Stimulated activated CD4-positive, alpha-beta T cell treated with anti-CD3 and anti-CD28 coated beads, Interleukin-4, amount 100 ng/mL, for 48 hours (primary cell): ENCODE data around the gene RPAP2.
"Not testable (repeated sequence)": the region's sequence is repeated elsewhere in the genome, so short reads cannot be mapped to it uniquely, and the experiment has no call there.

Experiments used
- DNase-seq, 2 donors: peaks; one replicate each; pipeline ENCODE4 v3.0.0-alpha.2; 2020; ENCODE audit warnings: low read depth in 2 of 2

Gene RPAP2

DNA sequence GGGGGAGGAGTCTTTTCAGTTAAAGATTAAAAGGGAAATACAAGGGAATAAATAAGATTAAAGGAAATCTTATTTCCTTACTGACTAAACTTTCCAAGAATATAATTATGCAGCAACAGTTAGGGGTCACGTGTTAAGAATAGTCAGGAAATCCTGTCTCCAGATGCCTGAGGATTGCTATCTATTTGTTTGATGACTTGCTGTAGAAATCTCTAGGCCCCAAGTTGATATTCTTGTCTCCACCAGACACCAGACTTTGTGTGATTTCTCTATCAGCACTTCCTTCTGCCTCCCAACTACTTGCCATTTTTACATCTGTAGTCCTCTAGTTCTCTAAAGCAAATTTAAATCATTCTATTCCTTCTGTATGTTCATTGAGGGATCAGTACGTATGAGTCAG, 77.5 kb downstream of the RPAP2 start:
- DNase-seq: no peak

DNA sequence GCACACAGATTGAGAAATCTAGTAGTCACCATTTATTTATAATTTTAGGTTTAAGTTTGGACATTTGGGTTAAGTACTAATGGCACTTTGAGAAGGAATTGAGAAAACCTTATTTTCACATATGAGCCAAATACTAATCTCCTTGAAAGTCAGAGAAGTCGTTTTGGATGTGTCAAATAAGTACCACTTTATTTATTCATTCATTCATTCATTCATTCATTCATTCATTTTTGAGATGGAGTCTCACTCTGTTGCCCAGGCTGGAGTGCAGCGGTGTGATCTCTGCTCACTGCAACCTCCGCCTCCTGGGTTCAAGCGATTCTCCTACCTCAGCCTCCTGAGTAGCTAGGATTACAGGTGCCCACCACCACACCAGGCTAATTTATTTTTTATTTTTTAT, 79.1 kb downstream of the RPAP2 start:
- DNase-seq: not testable (repeated sequence)

DNA sequence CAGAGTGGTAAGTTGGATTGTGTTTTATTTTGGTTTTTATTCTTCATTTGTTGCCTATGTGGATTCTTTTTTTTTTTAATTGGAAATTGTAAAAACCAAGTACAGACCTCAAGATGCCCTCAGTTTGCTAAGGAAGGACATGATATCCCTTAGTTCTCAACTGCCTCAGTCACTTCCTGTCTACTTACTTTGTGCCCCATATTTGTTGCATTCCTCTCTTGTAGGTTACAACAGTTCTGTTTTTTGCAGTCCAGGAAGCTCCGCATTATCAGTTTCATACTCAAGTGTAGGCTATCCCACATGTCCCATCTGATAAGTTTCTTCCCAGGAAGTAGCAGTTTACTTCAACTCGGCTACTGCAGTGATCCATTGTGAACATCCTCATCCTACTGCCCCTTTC, 82.0 kb downstream of the RPAP2 start:
- DNase-seq: no peak

DNA sequence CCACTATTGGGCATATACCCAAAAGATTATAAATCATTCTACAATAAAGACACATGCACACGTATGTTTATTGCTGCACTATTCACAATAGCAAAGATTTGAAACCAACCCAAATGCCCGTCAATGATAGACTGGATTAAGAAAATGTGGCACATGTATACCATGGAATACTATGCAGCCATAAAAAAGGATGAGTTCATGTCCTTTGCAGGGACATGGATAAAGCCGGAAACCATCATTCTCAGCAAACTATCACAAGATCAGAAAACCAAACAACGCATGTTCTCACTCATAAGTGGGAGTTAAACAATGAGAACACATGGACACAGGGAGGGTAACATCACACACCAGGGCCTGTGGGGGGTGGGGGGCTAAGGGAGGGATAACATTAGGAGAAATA, 95.1 kb downstream of the RPAP2 start:
- DNase-seq: not testable (repeated sequence)

- DNase-seq: no peak
These were observed 99.7 kb downstream of the RPAP2 start for GRCh38 chr1:92398519-92398918.

DNA sequence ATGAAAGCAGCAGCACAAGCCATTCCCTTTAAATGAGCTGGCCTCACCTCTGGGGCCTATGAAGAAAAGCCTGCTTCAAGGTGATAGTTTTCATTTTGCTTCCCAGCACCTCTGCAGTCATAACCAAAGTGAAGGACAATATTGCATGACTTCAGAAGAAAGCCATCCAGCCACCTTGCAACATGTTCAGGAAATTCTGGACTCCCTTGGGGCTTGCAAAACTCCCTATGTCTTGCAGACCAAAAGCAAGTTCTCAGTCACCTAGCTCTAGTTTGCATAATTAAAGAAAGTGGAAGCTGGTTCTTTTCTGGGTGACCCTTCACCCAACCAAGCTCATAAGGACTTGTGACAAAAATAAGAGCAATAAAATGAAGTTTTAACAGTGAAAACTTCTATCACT, 100.2 kb downstream of the RPAP2 start:
- DNase-seq: no peak

- DNase-seq: no peak
These were observed 105.8 kb downstream of the RPAP2 start for GRCh38 chr1:92404661-92405060.

GRCh38 chr1:92408825-92409224, 110.0 kb downstream of the RPAP2 start:
- no peak for DNase-seq

DNA sequence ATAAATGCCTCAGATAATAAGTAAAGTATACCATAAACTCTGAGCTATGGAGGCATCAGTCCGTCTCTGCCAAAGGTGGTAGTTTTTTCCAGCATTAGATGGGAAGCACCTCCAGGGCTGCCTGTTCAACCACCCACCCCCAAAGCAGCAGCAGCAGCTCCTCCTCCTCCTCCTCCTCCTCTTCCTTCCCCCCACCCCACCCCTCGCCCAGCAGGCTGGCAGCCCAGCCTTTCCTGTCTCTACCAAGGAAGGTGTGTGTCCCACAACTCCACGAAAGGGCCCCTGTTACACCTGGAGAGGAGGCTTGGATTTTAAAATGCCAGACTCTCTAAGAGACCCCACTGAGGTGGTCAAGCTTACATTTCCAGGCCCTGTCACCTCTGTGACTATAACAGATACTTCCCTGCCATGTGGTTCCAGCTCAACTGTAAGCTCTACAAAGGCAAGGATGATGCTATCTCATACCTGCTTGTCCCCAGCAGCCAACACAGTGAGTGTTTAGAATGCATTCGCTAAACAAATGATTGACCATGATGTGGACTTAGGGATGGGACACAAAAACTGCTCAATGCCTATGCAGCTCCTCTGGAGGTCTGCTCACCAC, 111.2 kb downstream of the RPAP2 start:
- DNase-seq: no peak

- peak; percentile 3 to 12 for DNase-seq
These were observed 111.8 kb downstream of the RPAP2 start for GRCh38 chr1:92410706-92411105.

DNA sequence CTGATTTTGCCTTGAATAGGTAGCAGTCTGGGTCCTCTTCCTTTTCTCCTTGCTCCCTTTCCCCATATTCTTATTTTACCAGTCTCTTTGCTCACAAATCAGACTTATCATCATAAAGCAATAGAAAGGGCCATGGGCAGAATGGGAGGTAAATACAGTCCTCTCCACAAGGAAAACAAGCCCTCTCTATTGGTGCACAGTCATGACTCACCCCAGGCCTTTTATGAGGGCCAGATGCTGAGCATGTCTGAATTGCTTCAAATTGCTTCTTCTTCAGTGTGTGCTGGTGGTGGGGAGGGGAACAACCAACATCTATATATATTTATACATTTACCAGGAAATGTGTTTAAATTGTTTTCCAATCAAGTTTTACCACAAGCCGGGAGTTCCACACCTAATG, 112.7 kb downstream of the RPAP2 start:
- no peak for DNase-seq

DNA sequence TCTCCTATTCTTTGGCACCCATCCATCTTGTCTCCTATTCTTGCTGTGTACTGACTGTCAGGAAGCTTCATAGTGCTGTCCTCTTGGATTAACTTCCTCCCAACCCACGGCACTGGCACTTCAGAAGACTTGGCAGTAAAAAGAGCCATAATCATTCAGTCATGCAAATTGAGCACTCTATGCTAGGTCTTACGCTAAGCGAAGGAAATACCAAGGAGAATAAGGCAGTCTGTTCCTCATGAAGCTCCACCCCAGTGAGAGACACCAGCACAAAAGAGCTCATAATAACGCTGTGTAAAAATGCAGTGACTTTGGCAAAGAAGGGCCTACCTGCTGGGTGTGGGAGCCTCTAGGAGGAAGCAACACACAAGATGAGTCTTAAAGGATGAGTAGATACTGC, 120.8 kb downstream of the RPAP2 start:
- DNase-seq: no peak

- no peak for DNase-seq
These were observed 125.5 kb downstream of the RPAP2 start for GRCh38 chr1:92424381-92424780.

DNA sequence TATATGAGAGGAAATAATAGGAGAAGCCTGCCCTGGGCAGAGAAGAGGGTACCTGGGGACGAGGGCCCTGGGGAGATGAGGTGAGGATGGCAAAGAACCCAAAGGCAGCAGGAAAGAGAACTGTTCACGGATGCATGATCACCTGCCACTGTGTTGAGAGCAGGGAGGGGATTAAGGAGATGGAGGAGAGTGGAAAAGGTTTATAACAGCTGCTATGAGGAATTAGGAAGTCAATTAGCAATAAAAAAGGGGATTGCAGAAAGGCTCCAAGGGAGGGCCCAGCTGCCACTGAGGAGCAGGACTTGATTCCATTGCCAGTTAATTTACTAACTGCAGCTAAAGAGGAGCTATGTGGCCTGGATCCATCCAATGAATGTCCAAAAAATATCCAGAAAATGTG, 126.8 kb downstream of the RPAP2 start:
- no peak for DNase-seq

GRCh38 chr1:92430030-92430429, 131.2 kb downstream of the RPAP2 start:
- no peak for DNase-seq

DNA sequence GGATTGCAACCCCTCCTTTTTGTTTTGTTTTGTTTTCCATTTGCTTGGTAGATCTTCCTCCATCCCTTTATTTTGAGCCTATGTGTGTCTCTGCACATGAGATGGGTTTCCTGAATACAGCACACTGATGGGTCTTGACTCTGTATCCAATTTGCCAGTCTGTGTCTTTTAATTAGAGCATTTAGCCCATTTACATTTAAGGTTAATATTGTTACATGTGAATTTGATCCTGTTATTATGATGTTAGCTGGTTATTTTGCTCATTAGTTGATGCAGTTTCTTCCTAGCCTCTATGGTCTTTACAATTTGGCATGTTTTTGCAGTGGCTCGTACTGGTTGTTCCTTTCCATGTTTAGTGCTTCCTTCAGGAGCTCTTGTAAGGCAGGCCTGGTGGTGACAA, 135.7 kb downstream of the RPAP2 start:
- not testable (repeated sequence) for DNase-seq

- DNase-seq: no peak
These were observed 140.4 kb downstream of the RPAP2 start for GRCh38 chr1:92439291-92439690.

DNA sequence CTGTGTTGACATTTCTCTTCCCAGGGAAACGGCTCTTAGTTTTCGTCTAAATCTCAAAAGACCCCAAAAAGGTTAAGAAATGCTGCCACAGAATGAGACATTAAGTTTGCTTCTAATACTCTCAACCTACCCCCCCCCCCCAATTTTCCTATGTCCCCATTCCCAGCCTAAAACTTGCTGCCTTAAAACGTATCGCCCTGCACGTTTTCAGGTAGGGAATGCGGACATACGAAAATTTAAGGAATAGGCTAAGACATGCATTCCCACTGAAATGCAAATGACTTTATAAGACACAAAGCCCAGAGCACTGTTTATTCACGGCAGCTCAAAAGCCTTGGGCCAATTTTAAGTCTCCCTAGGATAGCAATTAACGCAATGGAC, 142.4 kb downstream of the RPAP2 start:
- DNase-seq: no peak

DNA sequence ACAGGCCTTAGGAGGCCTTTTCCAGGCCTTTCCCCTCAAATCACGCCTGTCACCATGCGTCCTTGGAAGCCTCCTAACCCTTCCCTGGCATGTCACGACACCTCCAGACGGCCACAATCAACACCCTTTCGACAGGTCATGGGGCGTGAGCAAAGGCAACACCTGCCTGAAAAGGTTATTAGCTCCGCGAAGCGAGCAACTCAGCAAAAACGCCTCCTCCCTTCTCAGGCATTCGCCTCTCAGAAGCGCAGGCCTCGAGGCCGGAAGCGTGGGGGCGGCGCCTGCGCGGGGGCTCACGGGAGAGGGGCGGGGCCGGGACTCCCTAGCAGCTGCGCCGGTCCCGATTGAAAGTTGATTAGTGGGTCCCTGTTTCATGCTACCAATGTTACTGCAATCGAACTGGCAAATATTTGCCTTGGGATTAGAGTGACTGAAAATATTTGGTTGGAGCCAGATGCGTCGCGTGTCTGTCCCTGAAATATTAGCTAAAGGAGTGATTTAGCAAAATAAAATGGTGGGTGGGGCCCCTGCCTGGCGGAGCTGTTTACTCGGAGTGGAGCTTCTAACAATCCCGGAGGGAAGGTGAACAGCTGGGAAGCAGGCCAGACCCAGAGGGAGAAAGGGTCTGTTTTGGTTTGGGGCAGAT, 143.0 kb downstream of the RPAP2 start:
- DNase-seq: no peak

DNA sequence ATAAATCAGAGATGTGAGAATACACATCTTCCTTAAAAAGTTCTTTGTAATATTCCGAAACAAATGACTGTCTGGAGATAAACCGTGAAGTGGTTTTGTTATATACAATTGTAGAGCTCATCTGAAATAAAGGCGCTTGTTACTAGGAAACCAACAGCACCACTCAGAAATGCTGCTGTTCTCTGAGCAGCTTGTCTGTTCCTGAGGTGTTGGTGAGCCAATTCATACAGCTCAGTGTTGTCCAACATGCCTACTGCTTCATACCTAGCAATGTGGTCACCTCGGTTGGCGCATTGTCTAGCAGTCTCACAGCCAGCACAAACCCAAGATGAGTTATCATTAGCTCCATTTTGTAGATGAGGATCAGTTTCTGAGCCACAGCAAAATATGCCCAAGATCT, 143.5 kb downstream of the RPAP2 start:
- no peak for DNase-seq

DNA sequence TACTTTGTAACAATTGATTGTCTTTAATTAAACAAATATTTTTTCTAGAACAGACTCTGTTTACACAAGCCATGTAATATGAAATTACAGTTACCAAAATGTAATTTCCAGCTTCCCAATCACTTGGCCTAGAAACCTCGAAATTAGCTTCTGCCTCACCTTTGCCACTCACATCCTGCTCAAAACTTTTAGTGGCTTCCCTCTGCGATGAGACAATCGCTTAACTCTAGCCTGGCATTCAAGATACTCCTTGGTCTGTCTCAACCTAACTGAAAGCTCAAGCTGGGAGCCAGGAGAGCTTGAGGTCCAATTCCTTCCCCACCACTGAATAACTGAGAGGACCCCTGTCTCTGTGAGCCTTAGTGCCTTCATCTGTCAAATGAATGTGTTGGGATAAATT, 145.0 kb downstream of the RPAP2 start:
- no peak for DNase-seq

- DNase-seq: no peak
These were observed 145.5 kb downstream of the RPAP2 start for GRCh38 chr1:92444351-92444750.

- DNase-seq: no peak
These were observed 147.0 kb downstream of the RPAP2 start for GRCh38 chr1:92445865-92446264.

DNA sequence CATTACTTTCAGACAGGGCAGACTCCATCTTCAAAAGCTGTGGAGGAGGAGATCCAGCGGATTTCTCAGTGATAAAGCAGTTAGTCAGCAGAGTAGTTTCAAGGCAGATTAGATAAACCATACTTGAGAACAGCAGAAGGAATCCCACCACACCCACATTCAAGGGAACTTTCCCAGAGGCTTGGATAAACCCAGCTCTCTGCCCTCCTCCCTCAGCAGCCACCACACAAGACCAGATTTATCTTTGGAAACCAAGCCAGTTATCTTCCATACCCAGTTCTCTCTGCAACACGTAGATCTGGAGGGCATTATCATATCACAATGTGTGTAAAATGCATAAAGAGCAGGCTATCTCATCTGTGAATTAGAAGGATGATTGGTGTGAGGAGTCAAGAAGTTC, 147.7 kb downstream of the RPAP2 start:
- DNase-seq: no peak
